Jurkat, Clone E6-1 (cell line): Measurements from ENCODE around the gene PSMB10.

Experiments
- DNase-seq: peaks from one replicate; pipeline ENCODE4 v3.0.0-alpha.2; 2011; ENCODE audit warnings: low read depth, low spot score
- H3K4me3 ChIP-seq: 2 replicates; pipeline ENCODE4 v1.5.1; 2011; ENCODE audit warnings: mild to moderate bottlenecking, low read length, control low read depth, moderate library complexity

PSMB10 gene

DNA sequence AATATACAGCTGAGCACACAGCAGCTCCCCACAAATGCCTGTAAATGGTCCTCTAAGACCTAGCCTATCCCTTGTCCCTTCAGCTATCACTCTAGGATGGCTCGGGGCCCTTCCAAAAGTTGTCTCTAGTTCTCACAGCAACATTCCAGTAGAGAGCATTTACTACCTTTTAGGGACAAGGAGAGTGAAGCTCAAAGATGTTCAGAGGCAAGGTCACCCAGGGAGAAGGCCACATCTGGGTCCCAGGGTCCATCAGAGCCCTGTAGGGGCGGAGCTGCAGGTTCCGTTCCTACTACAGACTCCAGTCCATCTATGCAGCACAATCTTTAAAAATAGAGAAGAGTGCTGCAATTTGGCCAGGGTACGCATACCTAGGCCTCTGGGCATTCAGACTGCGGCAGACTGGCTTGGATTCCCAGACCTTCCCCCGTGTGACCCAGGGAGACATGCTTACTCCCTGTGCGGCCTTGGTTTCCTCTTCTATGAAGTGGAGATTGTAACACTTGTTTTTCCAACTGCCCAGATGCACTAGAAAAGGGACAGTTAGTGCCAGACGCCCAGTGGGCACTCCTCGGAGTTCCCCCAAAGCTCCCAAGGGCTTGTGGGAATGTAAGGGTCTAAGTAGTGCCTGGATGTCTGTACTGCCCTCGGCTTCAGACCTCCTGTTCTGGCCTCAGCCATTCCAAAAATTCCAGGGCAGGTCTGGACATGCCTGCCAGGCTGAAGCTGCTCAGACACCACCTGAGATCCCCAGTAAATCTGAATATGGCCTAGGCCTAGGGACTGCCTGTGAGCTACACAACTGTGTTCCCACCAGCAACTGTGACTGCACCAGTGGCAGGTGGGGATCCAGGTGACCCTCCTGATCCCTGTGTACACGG is 29.3 kb upstream of the PSMB10 start:
- no peak overlapping the region for H3K4me3 ChIP-seq
- no peak for DNase-seq

DNA sequence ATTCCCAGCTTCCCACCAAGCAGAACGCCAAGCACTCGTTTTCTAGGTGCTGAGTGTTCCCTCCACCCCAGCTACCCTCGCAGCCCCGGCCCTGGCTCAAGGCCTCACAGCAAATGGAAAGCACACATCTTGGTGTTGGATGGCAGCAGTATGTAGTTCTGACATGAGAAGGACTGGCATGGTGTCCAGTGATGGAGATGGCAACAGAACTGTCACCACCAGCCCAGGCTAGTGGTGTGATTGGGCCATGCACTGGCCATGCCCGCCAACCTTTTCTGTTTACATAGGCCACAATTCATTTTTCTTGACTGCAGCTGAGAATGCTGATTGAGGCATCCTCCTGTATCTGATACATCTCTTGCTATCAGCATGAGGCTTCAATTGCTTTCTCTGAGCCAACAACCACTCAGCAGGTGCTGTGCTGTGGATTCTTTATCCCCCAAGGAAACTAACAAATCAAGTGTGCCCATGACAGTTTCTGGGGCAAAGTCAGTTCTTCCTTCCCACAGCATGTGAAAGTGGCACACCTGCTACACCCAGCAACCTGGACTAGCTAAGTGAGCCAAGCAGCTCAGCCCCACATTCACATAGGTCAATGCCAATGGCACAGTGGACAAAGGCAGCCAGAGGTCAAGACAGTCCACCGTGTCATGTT is 28.0 kb upstream of the PSMB10 start:
- H3K4me3 ChIP-seq = no peak overlapping the region
- peak; percentile 30 for DNase-seq

DNA sequence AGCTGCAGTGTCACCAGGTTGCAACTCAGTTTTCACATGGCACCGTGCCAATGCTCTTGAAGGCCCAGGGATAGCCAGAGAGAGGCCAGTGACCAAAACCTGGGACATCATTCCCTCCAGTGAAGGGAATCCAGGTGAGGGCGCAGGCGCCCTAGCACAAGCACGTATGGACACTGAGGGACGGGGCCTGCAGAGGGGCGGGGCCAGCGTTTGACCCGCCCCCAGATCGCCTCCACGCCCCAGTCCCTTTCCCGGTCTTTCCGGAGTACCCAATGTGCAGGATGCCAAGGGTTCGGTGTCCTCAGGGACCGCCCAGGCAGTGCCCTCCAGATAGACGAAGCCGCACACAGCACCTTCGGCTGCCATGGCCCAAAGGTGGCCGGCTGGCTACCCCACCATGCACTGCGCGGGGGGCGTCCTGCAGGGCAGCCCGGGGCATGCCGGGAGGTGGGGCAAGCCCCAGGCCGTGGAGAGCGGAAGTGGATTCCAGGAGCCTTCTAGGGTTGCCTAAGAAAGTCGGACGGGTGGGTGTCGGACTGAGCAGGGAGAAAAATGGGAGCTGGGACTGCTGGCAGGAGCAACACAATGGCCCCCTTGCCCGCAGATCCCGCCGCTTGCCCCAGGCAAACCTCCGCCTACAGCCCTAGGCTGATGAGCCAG is 27.1 kb upstream of the PSMB10 start:
- DNase-seq = no peak
- H3K4me3 ChIP-seq = no peak overlapping the region

DNA sequence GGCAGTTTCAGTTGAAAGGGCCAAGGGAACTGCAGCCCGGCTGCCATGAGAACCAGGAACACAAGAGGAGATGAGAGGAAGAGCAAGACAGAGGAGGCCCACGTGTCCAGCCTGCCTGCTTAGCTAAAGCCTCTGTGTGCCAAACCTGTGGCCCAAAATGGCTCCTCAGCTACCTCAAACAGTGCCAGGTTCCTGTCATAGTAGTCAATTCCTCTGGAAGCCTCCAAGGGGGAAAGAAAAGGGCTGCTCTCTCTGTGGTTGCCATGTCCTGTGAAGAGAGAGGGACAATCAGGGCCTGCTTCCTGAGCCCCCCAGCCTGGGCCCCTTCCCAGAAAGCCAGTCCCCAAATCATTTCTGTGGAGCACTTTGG is 26.6 kb upstream of the PSMB10 start:
- no peak for DNase-seq
- H3K4me3 ChIP-seq = no peak overlapping the region

DNA sequence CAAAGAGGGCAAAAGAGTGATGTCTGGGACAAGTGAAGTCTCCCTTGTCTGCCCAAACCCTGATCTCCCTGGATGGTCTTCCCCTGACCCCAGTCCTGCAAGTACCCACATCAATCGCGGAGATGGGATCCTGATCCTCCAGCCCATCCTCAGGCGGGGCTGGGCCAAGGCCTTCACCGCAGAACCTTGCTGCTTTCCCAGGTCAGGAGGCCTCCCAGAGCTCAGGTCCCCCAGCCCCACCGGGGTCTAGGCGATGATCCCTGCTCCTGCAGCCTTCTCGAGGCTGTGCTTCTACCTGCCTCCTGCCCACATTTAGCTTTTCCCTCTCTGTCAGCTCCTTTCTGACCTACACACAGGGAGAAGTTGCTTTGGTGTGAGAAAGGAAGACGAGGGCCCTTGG is 25.5 kb upstream of the PSMB10 start:
- no peak overlapping the region for H3K4me3 ChIP-seq

DNA sequence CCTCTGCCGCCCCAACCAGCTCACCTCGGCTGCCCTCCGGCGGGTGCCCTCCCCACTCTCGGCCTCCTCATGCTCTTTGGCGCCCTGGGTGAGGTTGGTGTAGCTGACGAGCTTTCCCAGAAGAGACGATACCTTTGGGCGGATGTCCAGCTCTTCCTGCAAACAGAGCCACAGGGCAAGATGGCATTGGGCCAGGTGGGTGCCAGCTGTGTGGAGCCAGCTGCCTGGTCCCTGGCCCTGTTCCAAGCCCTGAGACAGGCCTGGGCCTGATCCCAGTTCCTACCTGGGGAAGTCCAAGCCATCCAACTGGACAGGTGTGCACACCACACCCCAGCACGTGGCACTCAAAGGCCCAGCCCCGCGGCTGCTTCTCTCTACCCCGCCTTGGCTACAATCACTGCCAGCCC is 24.9 kb upstream of the PSMB10 start:
- no peak for DNase-seq

More for the DNA sequence above, 25.5 kb upstream of the PSMB10 start:
- no peak for DNase-seq

DNA sequence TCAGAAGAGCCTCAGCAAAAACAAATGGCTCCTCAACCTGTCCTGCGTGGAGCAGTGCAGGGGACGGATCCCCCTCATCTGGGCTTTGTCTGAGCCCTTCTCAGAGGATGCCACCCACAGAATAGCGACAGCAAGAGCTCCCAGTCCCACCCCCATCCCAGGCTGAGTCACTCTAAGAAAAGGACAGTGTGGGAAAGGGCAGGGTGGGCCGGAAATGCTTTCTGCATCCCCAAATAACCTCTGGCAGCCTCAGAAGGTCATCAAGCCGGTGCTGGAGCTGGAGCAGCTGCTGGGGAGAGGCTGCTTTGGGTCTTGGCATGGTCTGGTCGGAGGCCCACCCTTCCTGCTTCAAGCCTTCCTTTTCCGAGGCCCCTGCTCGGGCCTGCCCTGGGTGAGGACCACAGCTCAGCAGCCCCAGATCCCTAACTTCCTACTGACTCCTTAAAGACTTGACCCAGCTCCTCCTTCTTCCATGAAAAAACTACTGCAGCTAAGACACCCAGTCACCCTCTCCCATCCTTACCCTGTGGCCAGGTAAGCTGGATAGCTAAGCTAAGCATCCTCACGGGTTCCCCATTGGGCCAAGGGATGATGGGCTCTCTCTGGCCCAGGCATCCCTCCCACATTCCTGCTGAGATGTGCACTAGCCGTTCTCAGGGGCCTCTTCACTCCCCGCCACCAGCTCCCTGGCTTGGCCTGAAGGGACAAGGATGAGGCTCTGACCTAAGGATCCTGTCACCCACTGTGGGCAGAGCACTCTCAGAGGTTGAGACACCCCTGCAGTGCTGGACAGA is 23.1 kb upstream of the PSMB10 start:
- H3K4me3 ChIP-seq = no peak overlapping the region
- DNase-seq = no peak

More for the DNA sequence above, 24.9 kb upstream of the PSMB10 start:
- H3K4me3 ChIP-seq = no peak overlapping the region

DNA sequence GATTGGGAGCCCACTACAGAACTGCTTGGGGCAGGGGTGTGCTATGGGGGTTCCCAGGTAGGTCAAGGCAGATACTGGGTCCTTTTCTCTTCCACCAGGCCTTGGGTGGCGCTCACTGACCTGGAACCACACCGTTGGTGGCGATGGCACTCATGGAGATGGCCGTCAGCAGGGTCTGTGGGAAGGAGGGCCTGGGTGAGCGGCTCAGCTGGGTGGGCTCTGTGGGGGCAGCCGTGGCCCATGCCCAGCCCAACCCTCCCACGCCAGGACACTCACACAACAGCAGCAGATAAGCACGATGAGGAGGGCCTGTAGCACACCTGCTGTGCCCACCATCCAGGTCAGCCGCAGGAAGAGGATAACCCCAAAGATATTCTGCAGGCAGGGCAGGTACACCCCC is 21.0 kb upstream of the PSMB10 start:
- no peak for DNase-seq
- H3K4me3 ChIP-seq = no peak overlapping the region

DNA sequence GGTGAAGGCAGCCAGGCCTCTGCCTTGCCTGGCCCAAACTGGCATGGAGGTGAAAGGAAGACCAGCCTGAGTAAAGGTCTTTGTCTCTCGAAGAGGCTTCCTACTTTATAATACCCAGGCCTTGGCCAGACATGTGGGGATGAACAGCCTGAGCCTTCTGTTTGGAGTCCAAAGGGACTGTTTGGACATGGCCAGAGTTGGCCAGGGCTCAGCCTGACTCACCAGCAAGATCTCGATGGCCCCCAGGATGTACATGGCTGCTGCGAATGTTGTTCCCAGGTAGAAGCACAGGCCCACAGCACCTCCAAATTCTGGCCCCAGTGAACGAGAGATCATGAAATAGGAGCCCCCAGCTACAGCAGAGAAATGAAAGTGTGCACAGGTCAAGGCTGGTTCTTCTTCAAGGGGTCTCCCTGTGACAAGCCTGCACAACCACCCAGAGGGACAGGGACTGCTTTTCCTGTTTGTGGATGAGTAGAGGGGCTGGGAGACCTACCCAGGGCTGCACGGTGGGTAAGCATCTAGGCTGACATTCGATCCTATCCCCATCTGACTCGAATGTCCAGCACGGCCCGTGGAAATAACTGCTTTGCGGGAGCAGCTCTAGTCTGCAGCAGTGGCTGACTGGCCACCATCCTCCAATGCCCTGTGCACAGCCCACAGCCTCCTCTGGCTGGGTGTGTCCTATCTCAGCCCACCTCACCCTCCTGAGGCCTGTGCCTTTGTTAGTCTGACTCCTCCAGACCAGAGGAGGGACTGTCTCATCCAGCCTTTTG is 18.0 kb upstream of the PSMB10 start:
- no peak for DNase-seq
- no peak overlapping the region for H3K4me3 ChIP-seq

DNA sequence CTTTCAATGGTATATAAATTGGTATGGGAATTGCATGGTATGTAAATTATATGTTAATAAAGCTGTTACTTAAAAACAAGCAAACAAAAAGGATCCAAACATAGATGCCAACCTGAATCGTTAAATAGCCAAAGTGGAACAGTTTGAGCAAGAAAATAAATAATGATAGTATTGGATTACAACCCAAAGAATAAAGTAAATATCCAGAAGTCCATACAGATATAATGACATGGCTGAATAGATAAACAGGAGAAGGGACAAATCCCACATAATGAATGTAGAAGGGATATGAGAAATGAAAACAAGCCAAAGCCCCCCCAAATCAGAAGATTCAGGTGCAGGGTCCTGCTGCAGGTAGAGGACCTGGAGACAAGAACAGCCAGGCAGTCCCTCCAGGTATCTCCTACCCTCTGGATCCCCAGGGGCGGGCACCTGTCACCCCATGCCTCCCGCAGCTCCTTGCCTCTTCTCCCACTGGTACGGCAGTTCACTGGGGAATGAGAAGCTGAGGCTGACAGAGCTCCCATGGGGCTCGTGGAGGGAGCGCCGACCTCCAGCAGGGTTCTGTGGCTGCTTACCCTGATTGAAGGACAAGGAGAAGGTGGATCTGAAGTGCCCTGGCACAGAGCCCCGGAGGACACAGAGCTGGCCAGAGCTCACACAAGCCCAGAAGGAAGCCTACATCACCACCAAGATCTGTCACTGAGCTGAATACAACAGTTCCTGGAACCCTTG is 17.2 kb upstream of the PSMB10 start:
- no peak overlapping the region for H3K4me3 ChIP-seq
- DNase-seq = no peak

DNA sequence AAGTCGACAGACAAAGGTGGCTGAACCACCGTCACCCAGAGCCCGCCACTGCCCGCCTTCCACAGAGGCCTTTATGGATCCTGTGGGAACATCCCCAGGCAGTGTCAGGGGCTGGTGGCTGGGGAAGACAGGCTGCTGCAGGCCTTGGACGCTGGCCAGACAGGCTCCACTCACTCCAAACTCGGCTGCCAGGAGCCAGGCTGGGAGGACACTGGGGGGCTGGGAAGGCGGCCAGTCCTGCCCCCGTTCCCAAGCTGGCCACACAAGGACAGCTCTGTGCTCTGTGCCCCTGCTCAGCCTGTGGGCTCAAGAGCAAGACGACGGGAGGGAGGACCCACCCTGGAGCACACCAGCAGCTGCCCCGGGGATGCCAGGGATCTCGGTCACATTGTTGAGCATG is 14.8 kb upstream of the PSMB10 start:
- no peak overlapping the region for H3K4me3 ChIP-seq
- DNase-seq = no peak

DNA sequence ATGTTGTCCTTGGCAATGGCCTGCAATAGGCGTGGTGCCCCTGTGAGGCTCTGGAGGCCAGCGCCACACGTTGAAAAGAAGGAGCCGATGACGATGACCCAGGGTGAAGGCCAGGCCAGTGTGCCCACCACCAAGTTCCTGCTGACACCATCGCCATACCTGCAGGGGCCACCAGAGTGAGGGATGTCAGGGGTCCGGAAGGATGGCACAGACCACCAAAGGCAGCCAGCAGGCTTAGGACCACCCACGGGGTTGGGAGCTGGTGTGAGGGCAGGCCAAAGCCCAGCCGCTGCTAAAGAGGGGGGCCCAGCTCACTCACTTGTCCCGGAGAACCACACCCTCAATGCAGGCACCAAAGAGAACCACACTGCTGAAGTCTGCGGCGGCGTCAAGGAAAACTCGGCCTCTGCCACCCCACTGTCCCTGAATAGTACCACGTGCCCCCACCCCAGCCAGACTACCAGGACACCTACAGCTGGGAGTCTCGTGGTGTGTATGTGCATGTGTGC is 13.7 kb upstream of the PSMB10 start:
- DNase-seq = no peak
- no peak overlapping the region for H3K4me3 ChIP-seq

DNA sequence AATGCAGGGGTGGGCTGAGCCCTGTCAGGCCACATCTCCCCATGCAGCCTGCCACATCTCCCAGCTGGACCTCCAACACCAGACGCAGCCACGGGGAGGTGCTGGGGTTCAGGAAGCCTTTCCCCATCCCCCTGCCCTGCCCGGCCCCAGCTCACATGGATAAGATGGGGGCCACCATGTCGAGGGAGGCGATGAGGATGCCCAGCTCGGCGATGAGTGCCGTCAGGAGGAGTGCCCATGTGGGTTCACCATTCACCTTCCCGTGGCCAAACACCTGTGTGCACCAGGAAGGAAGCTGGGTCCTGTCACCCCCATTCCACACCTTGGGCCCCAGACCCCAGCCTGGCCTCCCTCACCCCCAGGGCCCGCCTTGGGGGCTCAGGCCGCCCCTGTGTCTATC is 13.0 kb upstream of the PSMB10 start:
- no peak for DNase-seq
- no peak overlapping the region for H3K4me3 ChIP-seq

DNA sequence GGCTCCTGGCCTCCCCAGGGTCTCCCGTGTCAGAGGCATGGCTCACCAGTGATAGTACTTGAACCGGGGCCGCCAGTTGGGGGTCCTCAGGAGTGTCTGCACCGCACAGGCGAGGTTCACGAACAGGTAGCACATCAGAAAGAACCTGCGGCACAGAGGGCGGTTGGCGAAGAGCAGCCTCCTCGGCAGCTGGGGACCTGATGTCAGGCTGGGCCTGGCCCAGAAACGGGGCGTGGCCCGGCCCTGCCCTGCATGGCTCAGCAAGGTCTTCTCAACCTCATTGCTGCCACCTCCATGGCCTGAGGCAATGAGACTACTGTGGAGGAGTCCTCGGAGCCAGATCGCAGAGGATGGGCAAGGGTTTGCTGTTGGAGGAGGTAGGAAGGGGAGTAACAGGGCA is 11.4 kb upstream of the PSMB10 start:
- no peak overlapping the region for H3K4me3 ChIP-seq
- DNase-seq = no peak

DNA sequence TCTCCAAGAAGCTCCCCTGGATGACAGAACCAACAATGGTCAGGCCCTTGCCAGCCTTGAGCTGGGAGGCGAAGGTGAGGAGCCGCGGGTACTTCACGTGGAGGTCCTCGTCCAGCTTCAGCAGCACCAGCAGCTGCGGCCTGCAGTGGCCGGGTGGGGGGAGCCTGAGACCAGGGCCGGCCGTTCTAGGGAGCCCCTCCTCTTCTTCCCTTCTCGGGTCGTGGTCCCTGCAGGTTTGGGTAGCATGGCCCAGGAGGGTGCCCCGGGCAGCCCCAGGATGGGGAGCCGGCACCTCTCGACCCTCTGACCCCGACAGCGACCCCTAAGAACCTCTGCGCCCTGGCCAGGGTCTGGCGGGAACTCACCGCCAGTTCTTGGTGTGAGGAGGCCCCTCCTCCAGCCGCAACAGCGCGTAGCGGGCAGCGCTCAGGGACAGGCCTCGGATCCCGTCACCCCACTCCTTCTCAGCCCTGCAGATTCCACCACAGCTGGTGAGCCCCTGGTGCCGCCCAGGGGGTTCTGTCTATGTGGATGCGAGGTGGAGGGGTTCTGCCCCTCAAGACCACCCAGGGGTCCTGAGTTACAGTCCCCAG is 10.4 kb upstream of the PSMB10 start:
- DNase-seq = no peak
- no peak overlapping the region for H3K4me3 ChIP-seq

DNA sequence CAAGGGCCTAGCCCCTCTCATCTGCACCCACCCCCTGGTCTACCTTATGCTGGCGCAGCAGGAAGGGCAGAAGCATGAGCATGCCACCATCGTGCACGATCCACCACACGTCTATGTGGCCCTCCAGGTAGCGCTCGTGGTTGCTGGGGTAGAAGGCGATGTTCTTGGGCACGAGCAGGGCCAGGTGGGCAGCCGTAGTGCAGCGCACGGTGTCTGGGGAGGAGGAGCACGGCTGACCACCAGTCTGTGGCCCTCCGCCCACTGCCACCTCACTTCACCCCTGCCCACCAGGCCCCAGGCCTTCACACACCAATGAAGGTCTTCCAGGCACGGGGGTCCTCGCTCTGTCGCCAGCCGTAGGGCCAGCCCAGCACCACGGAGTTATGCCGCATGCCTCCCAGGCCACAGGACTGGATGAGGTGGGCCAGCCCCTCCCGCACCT is 9.5 kb upstream of the PSMB10 start:
- DNase-seq = no peak
- no peak overlapping the region for H3K4me3 ChIP-seq

DNA sequence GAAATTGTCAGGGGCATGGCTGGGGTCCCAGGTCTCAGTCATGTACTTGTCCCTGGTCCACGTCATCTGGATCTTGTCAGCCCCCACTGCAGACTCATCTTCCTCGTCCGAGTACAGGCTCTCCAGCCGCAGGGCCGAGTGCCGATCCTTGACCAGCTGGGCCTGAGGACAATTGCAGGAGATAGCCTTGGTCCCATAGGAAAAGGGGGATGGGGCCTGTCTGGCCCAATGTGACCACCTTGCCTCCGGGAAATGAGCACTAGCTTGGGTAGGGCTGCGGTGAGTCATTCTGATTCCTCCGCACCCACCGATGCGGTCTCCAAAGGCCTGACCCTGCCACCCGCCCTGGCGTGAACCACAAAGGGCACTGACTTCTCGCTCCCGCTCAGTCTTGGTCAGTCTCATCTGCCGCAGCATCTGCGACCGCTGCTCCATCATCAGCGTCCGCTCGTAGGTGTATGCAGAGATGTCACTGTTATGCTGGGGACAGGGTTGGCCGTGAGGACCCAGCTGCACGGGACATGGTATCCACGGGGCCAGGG is 8.8 kb upstream of the PSMB10 start:
- H3K4me3 ChIP-seq = no peak overlapping the region
- DNase-seq = no peak
